ENCODE results near the gene SNRK. TPM values are rescaled to one million over a fixed set of nuclear protein-coding genes. Genes with fewer than 3 reads are reported as not detected.

SNRK gene
- total RNA-seq, 1 donor from 2014 or later: 46.3 TPM

DNA sequence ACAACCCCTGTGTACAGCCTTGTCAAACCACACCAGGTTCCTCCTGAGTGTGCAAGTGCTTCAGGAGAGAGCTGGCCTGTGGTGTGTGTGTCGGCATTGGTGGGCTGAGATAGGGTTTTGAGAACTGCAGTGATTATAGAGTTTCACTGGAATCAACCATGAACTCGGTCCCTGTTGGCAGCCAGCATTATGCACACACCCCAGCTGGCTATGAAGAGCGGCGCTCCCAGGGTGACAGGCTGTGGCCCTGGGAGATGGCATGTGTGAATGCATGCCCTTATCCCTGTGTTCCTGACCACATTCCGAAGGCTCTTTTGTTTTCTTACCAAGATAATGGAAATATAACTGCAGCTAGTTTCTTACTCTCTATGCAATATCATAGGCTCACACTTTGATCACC lies 101.8 kb downstream of the SNRK start:
- TF ChIP-seq, protein P1, sequence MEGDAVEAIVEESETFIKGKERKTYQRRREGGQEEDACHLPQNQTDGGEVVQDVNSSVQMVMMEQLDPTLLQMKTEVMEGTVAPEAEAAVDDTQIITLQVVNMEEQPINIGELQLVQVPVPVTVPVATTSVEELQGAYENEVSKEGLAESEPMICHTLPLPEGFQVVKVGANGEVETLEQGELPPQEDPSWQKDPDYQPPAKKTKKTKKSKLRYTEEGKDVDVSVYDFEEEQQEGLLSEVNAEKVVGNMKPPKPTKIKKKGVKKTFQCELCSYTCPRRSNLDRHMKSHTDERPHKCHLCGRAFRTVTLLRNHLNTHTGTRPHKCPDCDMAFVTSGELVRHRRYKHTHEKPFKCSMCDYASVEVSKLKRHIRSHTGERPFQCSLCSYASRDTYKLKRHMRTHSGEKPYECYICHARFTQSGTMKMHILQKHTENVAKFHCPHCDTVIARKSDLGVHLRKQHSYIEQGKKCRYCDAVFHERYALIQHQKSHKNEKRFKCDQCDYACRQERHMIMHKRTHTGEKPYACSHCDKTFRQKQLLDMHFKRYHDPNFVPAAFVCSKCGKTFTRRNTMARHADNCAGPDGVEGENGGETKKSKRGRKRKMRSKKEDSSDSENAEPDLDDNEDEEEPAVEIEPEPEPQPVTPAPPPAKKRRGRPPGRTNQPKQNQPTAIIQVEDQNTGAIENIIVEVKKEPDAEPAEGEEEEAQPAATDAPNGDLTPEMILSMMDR (IDR thresholded peaks at IDR 0.05): no peak
- H3K4me3 ChIP-seq: no peak overlapping the region
- peak overlapping the region; percentile 85 for H3K27ac ChIP-seq
- H3K9me3 ChIP-seq: no peaks in the 10 kb centered on the region
- no peaks in the 10 kb centered on the region for H3K27me3 ChIP-seq
- H3K4me1 ChIP-seq: peaks cover 23% of the 10 kb centered on the region
- intact Hi-C loops (cut with DNase I): no loop called here
- DNase-seq (no peak), ATAC-seq (no peak)
- no peaks in the 10 kb centered on the region for H3K36me3 ChIP-seq

DNA sequence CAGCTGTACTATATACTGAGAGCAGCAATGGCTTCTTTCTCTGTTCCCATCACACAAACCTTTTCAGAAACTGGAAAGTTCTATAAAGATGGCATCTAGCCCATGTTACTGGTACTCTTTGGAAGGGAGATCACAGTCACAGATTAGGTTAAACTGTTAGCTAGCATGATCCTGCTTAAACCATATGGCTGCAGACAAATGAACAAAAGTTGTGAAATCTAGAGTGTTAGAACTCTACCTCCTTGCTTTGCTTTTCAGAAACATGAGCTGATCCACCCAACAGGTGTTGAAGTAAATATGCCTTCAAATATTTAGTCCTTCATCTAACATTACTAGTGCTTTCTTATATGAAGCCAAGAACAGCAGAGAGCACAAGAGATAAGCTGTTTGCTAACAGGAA lies 102.6 kb downstream of the SNRK start:
- Histone ChIP-seq H3K9me3 (no peaks in the 10 kb centered on the region), H3K36me3 (no peaks in the 10 kb centered on the region), H3K27me3 (no peaks in the 10 kb centered on the region), H3K27ac (peak overlapping the region; percentile 85), H3K4me1 (peaks cover 23% of the 10 kb centered on the region), H3K4me3 (no peak overlapping the region)
- no peak for ATAC-seq
- no peak for DNase-seq
- TF ChIP-seq, protein P1 (IDR thresholded peaks at IDR 0.05): no peak
- intact Hi-C loops (cut with DNase I): no loop called here

DNA sequence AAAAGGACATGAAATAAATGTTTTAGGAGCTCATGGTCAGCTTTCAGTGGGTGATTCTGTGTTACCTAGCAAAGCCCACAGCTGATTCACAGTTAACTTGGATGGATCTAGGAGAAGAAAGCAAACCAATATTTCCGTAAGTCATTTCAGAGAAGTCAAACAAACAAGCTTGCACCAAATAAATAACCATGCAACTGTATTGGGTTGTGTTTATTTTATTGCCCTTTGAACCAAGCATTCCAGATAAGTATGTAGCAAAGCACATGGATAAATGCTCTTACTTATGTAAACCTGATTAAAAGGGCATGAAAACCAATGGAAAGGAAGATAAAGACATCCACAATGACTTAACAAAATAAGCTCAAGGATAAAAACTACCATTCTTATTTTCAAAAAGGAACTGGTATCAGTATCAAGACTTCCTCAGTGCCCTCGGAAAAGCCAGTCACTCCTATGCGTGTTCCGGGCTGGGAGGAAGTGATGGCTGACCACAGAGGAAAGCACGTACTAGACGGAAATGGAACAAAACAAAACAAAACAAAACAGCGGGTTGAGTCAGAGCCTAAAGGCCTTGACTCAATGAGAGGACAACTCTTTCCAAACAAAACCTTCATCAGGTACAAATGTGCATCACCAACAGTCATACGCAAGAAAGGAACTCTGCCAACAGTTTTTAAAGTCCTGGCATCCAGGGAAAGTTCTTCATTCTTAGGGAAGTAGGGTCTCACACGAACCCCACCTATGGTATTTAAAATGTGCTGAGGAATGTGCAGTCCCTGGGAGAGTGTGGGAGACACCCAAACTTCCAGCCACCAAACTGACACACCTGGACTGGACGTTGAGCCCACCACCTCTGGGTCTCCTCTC lies 103.3 kb downstream of the SNRK start:
- Histone ChIP-seq H3K27me3 (no peaks in the 10 kb centered on the region), H3K36me3 (no peaks in the 10 kb centered on the region), H3K27ac (peak overlapping the region; percentile 85), H3K4me1 (peaks cover 23% of the 10 kb centered on the region), H3K9me3 (no peaks in the 10 kb centered on the region), H3K4me3 (no peak overlapping the region)
- no peak for DNase-seq
- TF ChIP-seq, protein P1 (IDR thresholded peaks at IDR 0.05): no peak
- ATAC-seq: peak; percentile 89
- intact Hi-C loops (cut with DNase I): no loop called here

DNA sequence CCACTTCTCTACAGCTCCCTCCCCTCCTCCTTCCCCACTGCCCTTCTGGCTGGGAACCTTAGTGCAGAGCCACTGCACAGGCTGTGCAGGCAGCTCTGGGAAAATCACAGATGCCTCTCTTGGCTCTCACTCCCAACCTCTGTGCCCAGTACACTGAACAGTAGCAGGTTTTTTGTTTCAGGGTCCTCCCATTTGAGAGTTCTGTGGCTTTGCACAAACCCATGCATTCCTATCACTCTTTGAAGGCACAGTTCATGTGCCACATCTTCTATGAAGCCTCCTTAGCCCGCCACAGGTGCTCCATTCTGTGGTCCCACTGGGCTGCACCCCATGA lies 103.9 kb downstream of the SNRK start:
- DNase-seq (no peak), ATAC-seq (peak; percentile 6)
- no peaks in the 10 kb centered on the region for H3K36me3 ChIP-seq
- intact Hi-C loops (cut with DNase I): no loop called here
- H3K4me3 ChIP-seq: no peak overlapping the region
- peak overlapping the region; percentile 85 for H3K27ac ChIP-seq
- TF ChIP-seq, protein P1 (IDR thresholded peaks at IDR 0.05): no peak
- H3K4me1 ChIP-seq: peaks cover 23% of the 10 kb centered on the region
- H3K27me3 ChIP-seq: no peaks in the 10 kb centered on the region
- H3K9me3 ChIP-seq: no peaks in the 10 kb centered on the region

DNA sequence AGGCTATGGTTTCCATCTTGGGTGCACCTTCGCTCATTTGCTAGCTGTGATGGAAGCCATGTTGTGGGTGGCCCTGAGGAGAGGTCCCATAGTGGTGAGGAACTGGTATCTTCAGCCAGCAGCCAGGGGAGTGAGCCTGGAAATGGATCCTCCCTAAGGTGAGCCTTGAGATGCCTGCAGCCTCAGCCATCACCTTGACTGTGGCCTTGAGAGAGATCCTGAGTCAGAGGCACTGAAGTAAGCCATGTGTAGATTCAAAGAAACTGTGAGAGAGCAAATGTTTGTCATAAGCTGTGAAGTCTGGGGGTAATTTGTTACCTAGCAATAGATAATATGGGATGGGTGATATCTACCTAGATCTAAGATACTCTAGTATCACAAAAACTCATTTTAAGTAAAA lies 105.3 kb downstream of the SNRK start:
- Histone ChIP-seq H3K27ac (peak overlapping the region; percentile 25), H3K9me3 (no peaks in the 10 kb centered on the region), H3K4me3 (no peak overlapping the region), H3K36me3 (no peaks in the 10 kb centered on the region), H3K27me3 (no peaks in the 10 kb centered on the region), H3K4me1 (peaks cover 23% of the 10 kb centered on the region)
- ATAC-seq: no peak
- intact Hi-C loops (cut with DNase I): no loop called here
- TF ChIP-seq, protein P1 (IDR thresholded peaks at IDR 0.05): no peak
- DNase-seq: no peak

Measured in upper lobe of right lung (tissue), 1 donor.